Pancreas (tissue), 10 donors: Measurements from ENCODE around the gene SLCO3A1. TPM values are rescaled to one million over a fixed set of nuclear protein-coding genes. Genes with fewer than 3 reads are reported as not detected.

Experiments used
- ATAC-seq, 4 donors: fragments of 200-7000 bp; cut with Tn5 transposase; one replicate each; pipeline versions ENCODE4 v1.8.0 to v1.9.1; 2020; ENCODE audit warnings: mild to moderate bottlenecking in 4 of 4, moderate library complexity in 4 of 4
- DNase-seq, 6 donors: peaks; one replicate each; pipeline ENCODE4 v3.0.0-alpha.2; 2020
- FAIRE-seq: peaks from 2 replicates; lab custom pipeline; 2012; peaks lifted over from hg19 to GRCh38; lab: Jason Lieb, UNC
- H3K27ac ChIP-seq, 4 donors: fragments of 200-600 bp; sonication (generic); 1 replicate in 3 of 4; 2 replicates in 1 of 4; pipeline versions ENCODE4 v1.5.0 to v1.8.0; 2020
- H3K27me3 ChIP-seq, 4 donors: fragments of 200-600 bp; one replicate each; pipeline ENCODE4 v1.8.0; 2021
- H3K36me3 ChIP-seq, 3 donors: fragments of 200-600 bp; sonication (generic) in 1 of 3; one replicate each; pipeline versions ENCODE4 v1.5.0 to v1.8.0; 2020 to 2021
- H3K4me1 ChIP-seq, 3 donors: fragments of 200-600 bp; one replicate each; pipeline ENCODE4 v1.8.0; 2021
- H3K4me3 ChIP-seq, 4 donors: fragments of 200-600 bp; sonication (generic) in 2 of 4; one replicate each; pipeline versions ENCODE4 v1.5.0 to v1.8.0; 2020 to 2021
- H3K9me3 ChIP-seq, 4 donors: fragments of 200-600 bp; one replicate each; pipeline ENCODE4 v1.8.0; 2021
- CTCF ChIP-seq, 4 donors: fragments of 200-600 bp; sonication (generic) in 3 of 4; IDR thresholded peaks; one replicate each; pipeline versions ENCODE4 v1.5.0 to v1.8.0; 2021; ENCODE audit warnings: antibody characterized with exemption in 4 of 4
- WGBS, 2 donors: extraction: QIAGEN DNeasy Blood & Tissue Kit; methylation state at CpG; one replicate each; pipeline ENCODE4 v1.1.7; 2013; 5-methylcytosine and 5-hydroxymethylcytosine counted together
- intact Hi-C, 3 donors: fragments of 100-400 bp; cut with DNase I; formaldehyde crosslinking; loops; one replicate each; pipeline versions ENCODE4 v1.11.1 to v1.14.2; 2022
- polyA plus RNA-seq, 2 donors: library from polyadenylated mRNA; stranded (reverse); fragments of 200-250 nt; gene quantifications; one replicate each; pipeline ENCODE4 v1.2.3, GENCODE V29; 2013
- total RNA-seq, 6 donors: library from RNA; stranded (reverse); fragmentation: NEBNext Ultra II Directional in 4 of 6; extraction: Animal tissue kit (Norgen Biotek cat#: 25700) in 4 of 6; gene quantifications; one replicate each; pipeline versions ENCODE4 v1.2.1 to v1.2.4, GENCODE V29; 2021 to 2023
- donor health status: healthy with polysubstance abuse.
- donor health status: DM: no; HTN: no; CAD: no; lungs with moderate emphysema.
- donor health status: DM: no; HTN: no; CAD: no.
- donor health status: control.
- donor health status: control.
- donor health status: Bipolar disorder and iron deficiency.
- donor health status: DM: yes; HTN: yes; CAD: no.
- donor health status: DM: no; HTN: no; CAD: no.
- donor health status: DM: no; HTN: no; CAD: no.
- donor health status: DM: yes; HTN: yes; CAD: no.

Gene SLCO3A1
- total and polyA plus RNA-seq, 8 donors, result 3.4 to 15.5 (median 6.7) TPM

DNA sequence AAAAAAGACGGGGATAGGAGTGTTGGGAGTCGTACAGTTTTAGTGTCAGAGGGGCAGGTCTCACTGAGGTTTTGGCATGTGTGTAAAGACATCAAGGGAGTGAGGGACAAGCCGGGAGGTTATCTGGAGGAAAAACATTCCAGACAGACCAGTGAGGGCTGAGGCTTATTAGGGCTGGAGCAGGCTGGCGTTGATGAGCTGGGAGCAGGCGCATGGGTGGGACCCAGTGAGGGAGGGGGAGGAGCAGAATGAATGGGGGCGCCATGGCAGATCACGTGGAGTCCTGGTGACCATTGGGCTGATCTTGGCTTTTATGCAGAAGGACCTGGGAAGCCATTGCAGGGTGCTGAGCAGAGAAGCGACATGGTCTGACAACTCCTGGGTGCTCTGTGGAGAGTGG is 180.2 kb downstream of the SLCO3A1 start:
- H3K4me3 ChIP-seq, result no peak overlapping the region
- ATAC-seq, result no peak
- no peak for TF ChIP-seq CTCF (IDR thresholded peaks at IDR 0.05)
- 50 to 53% methylated on average over 8 of the region's 8 CpGs for WGBS, 2 donors
- no peak overlapping the region for H3K27ac ChIP-seq
- intact Hi-C loops, result no loop called here
- DNase-seq, result no peak
- no peaks in the 10 kb centered on the region for H3K4me1 ChIP-seq
- no peak for FAIRE-seq
- H3K27me3 ChIP-seq, result no peaks in the 10 kb centered on the region
- H3K9me3 ChIP-seq, result no peaks in the 10 kb centered on the region
- no peaks in the 10 kb centered on the region for H3K36me3 ChIP-seq

GRCh38 chr15:92034227-92034626 is 180.7 kb downstream of the SLCO3A1 start:
- Histone ChIP-seq H3K36me3 (no peaks in the 10 kb centered on the region), H3K9me3 (no peaks in the 10 kb centered on the region), H3K27ac (no peak overlapping the region), H3K4me3 (no peak overlapping the region), H3K4me1 (no peaks in the 10 kb centered on the region), H3K27me3 (no peaks in the 10 kb centered on the region)
- WGBS, 2 donors, result 69 to 81% methylated on average over 7 of the region's 7 CpGs
- intact Hi-C loops, result no loop called here
- no peak for TF ChIP-seq CTCF (IDR thresholded peaks at IDR 0.05)
- DNase-seq (no peak), FAIRE-seq (no peak), ATAC-seq (no peak)

DNA sequence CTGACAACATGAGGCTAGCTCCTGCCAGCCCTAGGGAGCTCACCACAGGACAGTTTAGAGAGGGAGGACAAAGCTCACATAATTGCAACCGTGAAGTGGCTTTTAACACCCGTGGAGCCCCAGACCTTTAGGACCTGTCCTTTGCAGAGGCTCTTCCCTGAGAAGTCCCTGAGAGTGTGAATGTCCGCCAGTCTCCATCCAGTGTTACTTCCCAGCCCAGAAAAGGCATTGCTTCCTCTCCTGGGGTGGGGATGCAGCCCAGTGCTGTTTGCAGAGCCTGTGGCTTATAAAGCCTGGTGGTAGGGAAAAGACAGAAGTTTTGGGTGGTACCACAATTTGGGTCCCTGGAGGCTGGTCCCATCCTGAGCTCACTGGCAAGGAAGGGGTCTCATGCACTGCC is 182.0 kb downstream of the SLCO3A1 start:
- H3K27me3 ChIP-seq, result no peaks in the 10 kb centered on the region
- no peak for ATAC-seq
- H3K27ac ChIP-seq, result no peak overlapping the region
- WGBS, 2 donors, result 40 to 43% methylated on average over 3 of the region's 3 CpGs
- TF ChIP-seq CTCF (IDR thresholded peaks at IDR 0.05), result no peak
- no peaks in the 10 kb centered on the region for H3K36me3 ChIP-seq
- no peaks in the 10 kb centered on the region for H3K9me3 ChIP-seq
- no peak overlapping the region for H3K4me3 ChIP-seq
- no peaks in the 10 kb centered on the region for H3K4me1 ChIP-seq
- FAIRE-seq, result no peak
- intact Hi-C loops, result no loop called here
- DNase-seq, result no peak

- intact Hi-C loops, result no loop called here
- Histone ChIP-seq H3K4me3 (no peak overlapping the region), H3K36me3 (no peaks in the 10 kb centered on the region), H3K27ac (no peak overlapping the region), H3K4me1 (no peaks in the 10 kb centered on the region), H3K27me3 (no peaks in the 10 kb centered on the region), H3K9me3 (no peaks in the 10 kb centered on the region)
- no peak for ATAC-seq
- TF ChIP-seq CTCF (IDR thresholded peaks at IDR 0.05), result no peak
- FAIRE-seq, result no peak
- no peak for DNase-seq
- WGBS, 2 donors, result 31 to 41% methylated on average over 2 of the region's 2 CpGs
Observed at GRCh38 chr15:92035961-92036360, 182.5 kb downstream of the SLCO3A1 start.

DNA sequence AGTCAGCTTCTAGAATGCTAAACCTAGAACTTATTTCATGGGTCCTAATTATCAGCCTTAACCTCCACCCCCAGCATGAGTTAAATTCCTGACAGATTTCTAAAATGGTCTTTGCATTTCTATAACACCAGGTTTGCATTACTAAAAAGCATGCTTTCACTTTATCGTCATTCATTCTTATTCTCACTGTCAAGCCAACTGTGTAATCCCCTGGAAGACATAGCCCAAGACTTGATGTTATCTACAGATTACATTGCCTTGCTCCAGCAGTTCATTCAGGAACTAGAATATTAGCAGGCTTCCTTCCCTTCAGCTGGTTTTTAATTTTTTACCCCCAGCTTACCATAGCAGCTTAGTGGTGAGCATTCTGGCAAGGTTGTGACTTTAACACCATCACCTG is 184.0 kb downstream of the SLCO3A1 start:
- ATAC-seq (no peak), FAIRE-seq (no peak), DNase-seq (no peak)
- 59 to 81% methylated on average over 1 of the region's 1 CpG for WGBS, 2 donors
- H3K4me1 ChIP-seq, result no peaks in the 10 kb centered on the region
- no peak overlapping the region for H3K27ac ChIP-seq
- TF ChIP-seq CTCF (IDR thresholded peaks at IDR 0.05), result no peak
- H3K4me3 ChIP-seq, result no peak overlapping the region
- H3K36me3 ChIP-seq, result no peaks in the 10 kb centered on the region
- no peaks in the 10 kb centered on the region for H3K27me3 ChIP-seq
- intact Hi-C loops, result no loop called here
- no peaks in the 10 kb centered on the region for H3K9me3 ChIP-seq
